DND-41 (cell line): ENCODE measurements around the gene LRRFIP2.

Source experiments
- ATAC-seq: fragments of 200-7000 bp; cut with Tn5 transposase; 3 replicates; pipeline ENCODE4 v1.9.1; 2021; ENCODE audit warnings: low read depth; ENCODE audit not compliant: insufficient read depth
- DNase-seq: peaks from one replicate; pipeline ENCODE4 v3.0.0-alpha.2; 2020
- H2AFZ ChIP-seq: 2 replicates; pipeline ENCODE4 v1.6.0; 2012; ENCODE audit warnings: low read depth, low read length
- H3K27ac ChIP-seq: 2 replicates; pipeline ENCODE4 v1.5.1; 2012; ENCODE audit warnings: low read length, inconsistent platforms
- H3K27me3 ChIP-seq: fragments of 200-600 bp; sonication (generic); 2 replicates; pipeline ENCODE4 v1.6.0; 2012; ENCODE audit warnings: low read length, mild to moderate bottlenecking, inconsistent platforms; ENCODE audit not compliant: insufficient read depth, poor library complexity
- H3K36me3 ChIP-seq: 2 replicates; pipeline ENCODE4 v1.5.1; 2012; ENCODE audit warnings: low read length, inconsistent platforms; ENCODE audit not compliant: insufficient read depth
- H3K4me1 ChIP-seq: 2 replicates; pipeline ENCODE4 v1.5.1; 2012; ENCODE audit warnings: mild to moderate bottlenecking, low read length; ENCODE audit not compliant: insufficient read depth
- H3K4me2 ChIP-seq: 2 replicates; pipeline ENCODE4 v1.6.0; 2012; ENCODE audit warnings: mild to moderate bottlenecking, moderate library complexity, low read length, inconsistent platforms; ENCODE audit not compliant: insufficient read depth
- H3K4me3 ChIP-seq, 2 experiments: fragments of 200-600 bp in 1 of 2; shearing (Covaris generic) in 1 of 2; 2 replicates each; pipeline ENCODE4 v1.5.1; 2012 to 2016; ENCODE audit warnings: inconsistent platforms in 2 of 2, low read length in 2 of 2, mild to moderate bottlenecking in 2 of 2, low read depth in 1 of 2, moderate library complexity in 1 of 2
- H3K79me2 ChIP-seq: 2 replicates; pipeline ENCODE4 v1.6.0; 2012; ENCODE audit warnings: low read length, inconsistent platforms; ENCODE audit not compliant: insufficient read depth
- H3K9ac ChIP-seq: 2 replicates; pipeline ENCODE4 v1.6.0; 2012; ENCODE audit warnings: low read depth, mild to moderate bottlenecking, inconsistent platforms, low read length, moderate library complexity
- H3K9me3 ChIP-seq: 2 replicates; pipeline ENCODE4 v1.5.1; 2012; ENCODE audit warnings: low read length, moderate library complexity, mild to moderate bottlenecking, inconsistent platforms; ENCODE audit not compliant: insufficient read depth, severe bottlenecking
- H4K20me1 ChIP-seq: 2 replicates; pipeline ENCODE4 v1.6.0; 2012; ENCODE audit warnings: low read length; ENCODE audit not compliant: insufficient read depth
- EZH2 ChIP-seq: IDR thresholded peaks from 3 replicates; pipeline ENCODE4 v1.6.1; 2012; ENCODE audit warnings: borderline replicate concordance, low read depth, mild to moderate bottlenecking, moderate library complexity, low read length, inconsistent platforms; ENCODE audit not compliant: severe bottlenecking
- TF ChIP-seq, protein P1 (sequence below): IDR thresholded peaks from 2 replicates; pipeline ENCODE4 v1.5.1; 2012; ENCODE audit warnings: borderline replicate concordance, low read length, moderate library complexity, mild to moderate bottlenecking; ENCODE audit not compliant: poor library complexity, severe bottlenecking; ENCODE audit errors: extremely low read depth

The LRRFIP2 gene

DNA sequence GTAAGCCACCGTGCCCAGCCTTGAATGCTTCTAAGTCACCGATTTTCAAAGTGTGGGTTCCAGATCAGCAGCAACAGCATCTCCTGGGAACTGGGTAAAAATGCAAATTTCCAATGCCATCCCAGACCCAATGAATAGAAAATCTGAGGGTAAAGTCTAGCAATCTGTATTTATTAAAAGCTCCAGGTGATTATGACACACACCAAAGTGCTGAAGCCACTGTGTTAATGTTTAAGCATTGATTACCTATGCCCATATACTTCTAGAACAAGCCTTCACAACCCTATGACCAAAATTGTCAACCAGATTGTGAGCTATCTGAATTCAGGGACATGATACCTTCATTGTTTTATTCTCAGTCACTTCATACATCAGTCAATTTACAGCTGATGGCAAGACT, 86.5 kb downstream of the LRRFIP2 start:
- no peak overlapping the region for H3K27ac ChIP-seq
- DNase-seq (no peak), ATAC-seq (no peak)
- H3K9me3 ChIP-seq: no peaks in the 10 kb centered on the region
- TF ChIP-seq, protein P1, sequence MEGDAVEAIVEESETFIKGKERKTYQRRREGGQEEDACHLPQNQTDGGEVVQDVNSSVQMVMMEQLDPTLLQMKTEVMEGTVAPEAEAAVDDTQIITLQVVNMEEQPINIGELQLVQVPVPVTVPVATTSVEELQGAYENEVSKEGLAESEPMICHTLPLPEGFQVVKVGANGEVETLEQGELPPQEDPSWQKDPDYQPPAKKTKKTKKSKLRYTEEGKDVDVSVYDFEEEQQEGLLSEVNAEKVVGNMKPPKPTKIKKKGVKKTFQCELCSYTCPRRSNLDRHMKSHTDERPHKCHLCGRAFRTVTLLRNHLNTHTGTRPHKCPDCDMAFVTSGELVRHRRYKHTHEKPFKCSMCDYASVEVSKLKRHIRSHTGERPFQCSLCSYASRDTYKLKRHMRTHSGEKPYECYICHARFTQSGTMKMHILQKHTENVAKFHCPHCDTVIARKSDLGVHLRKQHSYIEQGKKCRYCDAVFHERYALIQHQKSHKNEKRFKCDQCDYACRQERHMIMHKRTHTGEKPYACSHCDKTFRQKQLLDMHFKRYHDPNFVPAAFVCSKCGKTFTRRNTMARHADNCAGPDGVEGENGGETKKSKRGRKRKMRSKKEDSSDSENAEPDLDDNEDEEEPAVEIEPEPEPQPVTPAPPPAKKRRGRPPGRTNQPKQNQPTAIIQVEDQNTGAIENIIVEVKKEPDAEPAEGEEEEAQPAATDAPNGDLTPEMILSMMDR: no peak
- no peak for TF ChIP-seq EZH2
- peaks cover 29% of the 10 kb centered on the region; the same call in 1 of the 2 replicates for H3K36me3 ChIP-seq
- no peaks in the 10 kb centered on the region for H4K20me1 ChIP-seq
- H3K27me3 ChIP-seq: no peaks in the 10 kb centered on the region
- H2AFZ ChIP-seq: no peak overlapping the region
- no peak overlapping the region for H3K9ac ChIP-seq
- H3K4me2 ChIP-seq: no peak overlapping the region
- H3K4me3 ChIP-seq: no peak overlapping the region
- H3K4me1 ChIP-seq: no peaks in the 10 kb centered on the region
- H3K79me2 ChIP-seq: no peaks in the 10 kb centered on the region

DNA sequence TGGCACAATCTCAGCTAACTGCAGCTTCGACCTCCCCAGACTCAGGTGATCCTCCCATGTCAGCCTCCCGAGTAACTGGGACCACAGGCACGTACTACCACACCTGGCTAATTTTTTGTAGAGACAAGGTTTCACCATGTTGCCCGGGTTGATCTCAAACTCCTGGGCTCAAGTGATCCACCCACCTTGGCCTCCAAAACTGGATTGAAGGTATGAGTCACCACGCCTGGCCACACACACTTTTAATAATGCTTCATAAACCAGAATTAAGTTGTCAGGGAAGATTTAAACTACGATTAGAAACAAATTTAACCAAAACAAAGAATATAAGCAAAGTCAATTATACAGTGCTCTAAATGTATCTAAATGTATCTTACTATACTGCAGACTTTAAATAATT, 87.5 kb downstream of the LRRFIP2 start:
- H3K4me1 ChIP-seq: no peaks in the 10 kb centered on the region
- H4K20me1 ChIP-seq: no peaks in the 10 kb centered on the region
- no peak overlapping the region for H3K4me3 ChIP-seq
- ATAC-seq: no peak
- H3K79me2 ChIP-seq: no peaks in the 10 kb centered on the region
- peaks cover 30% of the 10 kb centered on the region; the same call in 1 of the 2 replicates for H3K36me3 ChIP-seq
- no peaks in the 10 kb centered on the region for H3K27me3 ChIP-seq
- H3K9me3 ChIP-seq: no peaks in the 10 kb centered on the region
- TF ChIP-seq EZH2: no peak
- TF ChIP-seq, protein P1: no peak
- no peak overlapping the region for H3K9ac ChIP-seq
- H2AFZ ChIP-seq: no peak overlapping the region
- H3K27ac ChIP-seq: no peak overlapping the region
- no peak for DNase-seq
- no peak overlapping the region for H3K4me2 ChIP-seq

DNA sequence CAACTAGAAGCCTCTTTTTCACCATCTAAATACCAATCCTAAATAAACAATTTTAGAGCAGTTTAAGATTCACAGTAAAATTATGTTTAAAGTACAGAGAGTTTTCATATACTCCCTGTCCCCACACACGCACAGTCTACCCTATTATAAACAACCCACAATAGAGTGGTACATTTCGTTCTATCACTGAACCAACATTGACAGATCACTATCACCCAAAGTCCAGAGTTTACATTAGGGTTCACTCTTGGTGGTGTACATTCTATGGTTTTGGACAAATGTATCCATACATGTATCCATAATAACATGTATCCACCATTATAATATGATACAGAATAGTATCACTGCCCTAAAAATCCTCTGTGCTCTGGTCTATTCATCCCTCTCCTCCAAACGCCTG, 92.1 kb downstream of the LRRFIP2 start:
- Histone ChIP-seq H3K36me3 (peaks cover 24% of the 10 kb centered on the region), H3K27me3 (no peaks in the 10 kb centered on the region), H3K9ac (no peak overlapping the region), H4K20me1 (no peaks in the 10 kb centered on the region), H2AFZ (no peak overlapping the region), H3K9me3 (no peaks in the 10 kb centered on the region), H3K4me2 (no peak overlapping the region), H3K4me3 (no peak overlapping the region), H3K79me2 (no peaks in the 10 kb centered on the region), H3K27ac (no peak overlapping the region), H3K4me1 (no peaks in the 10 kb centered on the region)
- TF ChIP-seq, protein P1: no peak
- no peak for TF ChIP-seq EZH2
- DNase-seq: no peak
- no peak for ATAC-seq

- H4K20me1 ChIP-seq: no peaks in the 10 kb centered on the region
- H3K9me3 ChIP-seq: no peaks in the 10 kb centered on the region
- no peak overlapping the region for H3K4me2 ChIP-seq
- ATAC-seq (no peak), DNase-seq (no peak)
- no peak overlapping the region for H3K27ac ChIP-seq
- no peak overlapping the region for H3K9ac ChIP-seq
- peaks cover 33% of the 10 kb centered on the region for H3K36me3 ChIP-seq
- no peak overlapping the region for H3K4me3 ChIP-seq
- H3K79me2 ChIP-seq: no peaks in the 10 kb centered on the region
- no peak overlapping the region for H2AFZ ChIP-seq
- H3K27me3 ChIP-seq: no peaks in the 10 kb centered on the region
- no peak for TF ChIP-seq EZH2
- TF ChIP-seq, protein P1: no peak
- peaks cover 9% of the 10 kb centered on the region; the same call in 1 of the 2 replicates for H3K4me1 ChIP-seq
Observed at GRCh38 chr3:37075955-37076354, 98.4 kb downstream of the LRRFIP2 start.
